Activated naive CD8-positive, alpha-beta T cell treated with anti-CD3 and anti-CD28 coated beads, Interleukin-2, amount 50 U/mL, for 16 hours (primary cell): ENCODE measurements around the gene SUDS3.

Experiments
- DNase-seq: peaks from one replicate; pipeline ENCODE4 v3.0.0-alpha.2; 2020; ENCODE audit warnings: low read depth, low spot score

Gene SUDS3

GRCh38 chr12:118447181-118447580 lies 70.8 kb downstream of the SUDS3 start:
- no peak for DNase-seq

DNA sequence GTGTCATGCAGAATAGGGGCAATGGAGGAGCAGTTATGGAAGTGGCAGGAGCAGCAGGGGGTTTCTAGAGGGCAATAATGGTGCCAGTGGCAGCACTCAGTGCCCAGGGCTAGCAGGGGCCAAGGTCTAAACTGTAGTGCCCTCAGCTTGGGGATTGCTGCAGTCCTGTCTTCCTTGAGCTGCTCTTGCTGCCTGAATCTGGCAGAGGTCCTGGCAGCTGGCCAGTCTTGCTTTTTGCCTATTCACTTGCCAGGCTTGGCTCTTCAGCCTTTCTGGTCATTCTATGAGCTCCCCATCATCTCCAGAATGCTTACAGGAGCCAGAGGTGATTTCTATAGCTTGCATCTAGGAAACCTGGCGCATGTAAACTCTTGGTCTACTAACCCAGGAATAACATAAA lies 72.0 kb downstream of the SUDS3 start:
- no peak for DNase-seq

GRCh38 chr12:118455327-118455726 lies 79.0 kb downstream of the SUDS3 start:
- no peak for DNase-seq

- DNase-seq, result no peak
These were observed 80.4 kb downstream of the SUDS3 start for GRCh38 chr12:118456741-118457140.

DNA sequence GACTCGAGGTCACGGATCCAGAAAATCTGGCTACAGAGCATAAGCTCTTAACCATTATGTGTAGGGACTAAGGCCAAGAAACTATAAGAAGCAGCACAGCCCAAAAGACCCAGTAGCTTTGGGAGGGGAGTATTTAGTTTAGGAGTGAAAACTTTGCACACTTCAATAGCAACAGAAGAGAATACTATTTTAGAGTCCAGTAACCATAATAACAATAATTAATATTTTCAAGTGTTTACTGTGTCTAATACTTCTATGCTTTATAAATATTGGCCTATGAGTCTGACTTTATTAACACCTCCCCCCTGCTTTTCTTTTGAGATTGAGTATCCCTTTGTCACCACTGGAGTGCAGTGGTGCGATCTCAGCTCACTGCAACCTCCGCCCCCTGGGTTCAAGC lies 82.8 kb downstream of the SUDS3 start:
- no peak for DNase-seq

- DNase-seq, result no peak
These were observed 87.3 kb downstream of the SUDS3 start for GRCh38 chr12:118463677-118464076.

GRCh38 chr12:118465706-118466105 lies 89.4 kb downstream of the SUDS3 start:
- DNase-seq, result no peak
